ENCODE data around the gene GPSM1.

The GPSM1 gene

GRCh38 chr9:136304456-136304855 lies 22.9 kb upstream of the GPSM1 start:
- intact Hi-C loops (cut with DNase I; ENCODE audit: low total_unique reads): no loop called here
- Histone ChIP-seq H3K36me3 (no peaks in the 10 kb centered on the region), H3K4me1 (no peaks in the 10 kb centered on the region), H3K27ac (no peak overlapping the region), H3K4me3 (no peak overlapping the region), H3K27me3 (peaks cover 0 to 66% of the 10 kb centered on the region in 2 donors), H3K9me3 (no peaks in the 10 kb centered on the region)
- no peak for TF ChIP-seq CTCF (IDR thresholded peaks at IDR 0.05)
- no peak for DNase-seq

GRCh38 chr9:136304981-136305380 lies 22.4 kb upstream of the GPSM1 start:
- DNase-seq: no peak
- Histone ChIP-seq H3K4me3 (no peak overlapping the region), H3K4me1 (no peaks in the 10 kb centered on the region), H3K9me3 (no peaks in the 10 kb centered on the region), H3K27me3 (peaks cover 0 to 71% of the 10 kb centered on the region in 2 donors), H3K27ac (no peak overlapping the region), H3K36me3 (no peaks in the 10 kb centered on the region)
- intact Hi-C loops (cut with DNase I; ENCODE audit: low total_unique reads): no loop called here
- TF ChIP-seq CTCF (IDR thresholded peaks at IDR 0.05): no peak

GRCh38 chr9:136305804-136306203 lies 21.5 kb upstream of the GPSM1 start:
- no peak for TF ChIP-seq CTCF (IDR thresholded peaks at IDR 0.05)
- intact Hi-C loops (cut with DNase I; ENCODE audit: low total_unique reads): no loop called here
- no peak for DNase-seq
- H3K4me1 ChIP-seq: no peaks in the 10 kb centered on the region
- no peak overlapping the region for H3K4me3 ChIP-seq
- no peaks in the 10 kb centered on the region for H3K36me3 ChIP-seq
- no peaks in the 10 kb centered on the region for H3K9me3 ChIP-seq
- H3K27ac ChIP-seq: no peak overlapping the region
- peaks cover 0 to 79% of the 10 kb centered on the region in 2 donors for H3K27me3 ChIP-seq

- Histone ChIP-seq H3K36me3 (no peaks in the 10 kb centered on the region), H3K27ac (no peak overlapping the region), H3K9me3 (no peaks in the 10 kb centered on the region), H3K27me3 (peaks cover 0 to 86% of the 10 kb centered on the region in 2 donors), H3K4me3 (no peak overlapping the region), H3K4me1 (no peaks in the 10 kb centered on the region)
- intact Hi-C loops (cut with DNase I; ENCODE audit: low total_unique reads): no loop called here
- TF ChIP-seq CTCF (IDR thresholded peaks at IDR 0.05): no peak
- no peak for DNase-seq
Observed at GRCh38 chr9:136306211-136307208, 20.8 kb upstream of the GPSM1 start.

GRCh38 chr9:136307215-136307750 lies 20.1 kb upstream of the GPSM1 start:
- H3K27me3 ChIP-seq: peaks cover 0 to 94% of the 10 kb centered on the region in 2 donors
- no peaks in the 10 kb centered on the region for H3K9me3 ChIP-seq
- intact Hi-C loops (cut with DNase I; ENCODE audit: low total_unique reads): no loop called here
- H3K4me3 ChIP-seq: no peak overlapping the region
- no peak overlapping the region for H3K27ac ChIP-seq
- no peak for DNase-seq
- no peaks in the 10 kb centered on the region for H3K36me3 ChIP-seq
- TF ChIP-seq CTCF (IDR thresholded peaks at IDR 0.05): no peak
- no peaks in the 10 kb centered on the region for H3K4me1 ChIP-seq
